GM23248 (cell line): ENCODE results near the gene RBP4.

Experiments used
- EZH2 ChIP-seq: fragments of 200-600 bp; sonication (generic); IDR thresholded peaks from 2 replicates; pipeline ENCODE4 v1.6.1; 2018; ENCODE audit warnings: antibody characterized with exemption, mild to moderate bottlenecking; ENCODE audit not compliant: insufficient read depth, poor library complexity, severe bottlenecking
- EZH2phosphoT487 ChIP-seq: fragments of 200-600 bp; sonication (generic); IDR thresholded peaks from 2 replicates; pipeline ENCODE4 v1.6.1; 2018; ENCODE audit warnings: antibody characterized with exemption, moderate library complexity, mild to moderate bottlenecking, low read depth; ENCODE audit not compliant: insufficient read depth

DNA sequence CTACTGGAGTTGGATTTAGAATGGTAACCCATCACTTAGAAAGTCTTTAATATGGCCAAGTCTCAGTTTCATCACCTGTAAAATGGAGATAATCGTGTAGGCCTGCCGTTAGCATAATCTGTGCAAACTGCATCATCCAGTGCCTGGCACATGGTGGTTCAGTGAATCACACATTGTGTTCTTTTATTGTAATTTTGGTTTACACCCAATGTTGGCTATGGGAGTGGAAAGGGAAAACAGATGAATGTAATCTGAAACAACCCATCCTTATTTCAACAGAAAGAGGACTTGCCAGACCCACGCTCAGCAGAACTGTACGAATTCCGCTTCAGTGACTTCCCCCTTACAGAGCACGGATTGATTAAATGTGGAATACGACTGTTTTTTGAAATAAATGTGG is 38.8 kb upstream of the RBP4 start:
- TF ChIP-seq EZH2 = no peak
- TF ChIP-seq EZH2phosphoT487 = no peak
